Activated naive CD8-positive, alpha-beta T cell treated with anti-CD3 and anti-CD28 coated beads, Interleukin-2, amount 50 U/mL, for 24 hours (primary cell): ENCODE results near the gene TRAPPC2B.

Source experiments
- ATAC-seq: fragments of 150-1000 bp; cut with Tn5 transposase; one replicate; pipeline ENCODE4 v1.10.0; 2021
- DNase-seq: peaks from one replicate; pipeline ENCODE4 v3.0.0; 2021
- H3K27ac Mint-ChIP-seq: one replicate; pipeline ENCODE4 v1.8.0; 2021; ENCODE audit warnings: mild to moderate bottlenecking, mixed read lengths
- H3K27me3 Mint-ChIP-seq: one replicate; pipeline ENCODE4 v1.8.0; 2021; ENCODE audit warnings: mixed read lengths
- H3K36me3 Mint-ChIP-seq: one replicate; pipeline ENCODE4 v1.8.0; 2021; ENCODE audit warnings: low read depth, mixed read lengths
- H3K4me1 Mint-ChIP-seq: one replicate; pipeline ENCODE4 v1.8.0; 2021; ENCODE audit warnings: mixed read lengths
- H3K4me3 Mint-ChIP-seq: one replicate; pipeline ENCODE4 v1.8.0; 2021; ENCODE audit warnings: mild to moderate bottlenecking, moderate library complexity, mixed read lengths
- H3K9me3 Mint-ChIP-seq: one replicate; pipeline ENCODE4 v1.8.0; 2021; ENCODE audit warnings: mixed read lengths

The TRAPPC2B gene

DNA sequence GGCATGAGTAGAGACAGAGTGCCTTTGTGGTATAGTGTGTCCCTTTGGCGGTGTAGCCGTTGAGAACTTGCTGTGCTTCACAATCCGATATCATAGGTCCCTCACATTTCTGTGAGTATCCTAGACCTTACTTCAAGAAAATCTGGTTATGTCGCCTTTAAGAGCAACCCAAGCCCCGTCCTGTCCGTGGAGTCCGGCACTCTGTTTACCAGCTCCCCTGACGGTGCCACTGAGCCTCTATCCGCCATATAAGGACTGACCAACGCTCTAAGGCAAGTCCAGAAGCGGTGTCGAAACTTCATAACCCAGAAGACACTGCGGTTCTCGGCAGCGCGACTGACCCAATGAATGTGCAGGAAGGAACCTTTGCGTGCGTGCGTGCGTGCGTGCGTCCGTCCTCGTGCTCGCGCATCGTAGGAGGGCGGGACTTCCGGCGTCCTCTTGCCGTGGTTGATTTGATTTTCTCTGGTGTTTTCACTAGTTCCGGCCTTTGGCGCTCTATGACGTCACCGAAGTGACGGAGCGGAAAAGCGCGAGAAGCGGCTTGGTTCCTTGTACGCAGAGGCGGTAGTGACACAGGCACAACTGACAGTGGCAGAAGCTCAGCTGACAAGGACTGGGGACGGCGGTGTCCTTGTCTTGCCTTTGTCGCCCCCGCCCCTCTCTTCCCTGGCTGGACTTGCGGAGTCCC is at the start of gene TRAPPC2B, which contains the start of gene ZNF547:
TRAPPC2B (plus strand) TSS at position 555 of the 691 bp plus-strand sequence. CDS start 1,283 bp downstream, outside the sequence.
ZNF547 (plus strand) TSS at position 555 of the 691 bp plus-strand sequence. CDS start 5,005 bp downstream, outside the sequence.
- Mint-ChIP-seq H3K9me3 (peaks cover 42% of the 10 kb centered on the region), H3K36me3 (peaks cover 49% of the 10 kb centered on the region), H3K4me1 (peaks cover 16% of the 10 kb centered on the region), H3K27ac (peak within 1 kb of the TSS; percentile 92), H3K27me3 (peaks cover 2% of the 10 kb centered on the region), H3K4me3 (peak within 1 kb of the TSS; percentile 85)
- DNase-seq, result peak; percentile 98
- peak; percentile 96 for ATAC-seq

DNA sequence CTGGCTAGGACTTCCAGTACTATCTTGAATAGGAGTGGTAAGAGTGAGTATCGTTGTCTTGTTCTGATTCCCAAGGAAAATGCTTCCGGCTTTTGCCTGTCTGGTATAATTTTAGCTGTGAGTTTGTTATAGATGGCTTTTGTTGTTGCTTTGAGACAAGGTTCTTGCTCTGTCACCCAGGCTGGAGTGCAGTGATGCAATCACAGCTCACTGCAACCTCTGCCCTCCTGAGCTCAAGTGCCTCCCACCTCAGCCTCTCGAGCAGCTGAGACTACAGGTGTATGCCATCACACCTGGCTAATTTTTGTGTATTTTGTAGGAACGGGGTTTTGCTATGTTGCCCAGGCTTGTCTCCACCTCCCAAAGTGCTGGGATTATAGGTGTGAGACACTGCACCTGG is 49.2 kb upstream of the TRAPPC2B start:
- Mint-ChIP-seq H3K27me3 (peaks cover 27% of the 10 kb centered on the region), H3K4me3 (no peak overlapping the region), H3K36me3 (peaks cover 7% of the 10 kb centered on the region), H3K4me1 (peaks cover 8% of the 10 kb centered on the region), H3K9me3 (peaks cover 45% of the 10 kb centered on the region), H3K27ac (no peak overlapping the region)
- no peak for ATAC-seq
- DNase-seq, result no peak

DNA sequence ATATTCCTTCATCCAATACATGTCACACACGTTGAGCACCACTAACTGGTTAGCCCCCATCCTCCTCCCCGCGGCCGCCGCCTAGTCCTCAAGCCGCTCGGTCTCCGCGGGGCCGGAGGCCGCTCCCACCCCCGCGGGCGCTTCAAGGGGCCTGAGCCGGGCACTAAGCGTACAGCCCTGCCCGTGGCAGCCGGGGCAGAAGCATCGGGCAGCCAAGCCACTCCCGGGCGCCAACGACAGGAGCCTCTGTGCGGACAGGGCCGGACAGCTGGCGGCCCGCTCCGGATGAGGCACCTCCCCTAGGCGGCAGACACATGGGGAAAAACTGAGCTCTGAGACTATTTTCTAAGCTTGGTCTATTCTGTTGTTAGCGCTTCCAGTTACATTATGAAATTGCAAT is 45.8 kb upstream of the TRAPPC2B start:
- ATAC-seq (no peak), DNase-seq (no peak)
- H3K27ac Mint-ChIP-seq, result no peak overlapping the region
- H3K4me1 Mint-ChIP-seq, result peaks cover 24% of the 10 kb centered on the region
- peaks cover 27% of the 10 kb centered on the region for H3K27me3 Mint-ChIP-seq
- H3K4me3 Mint-ChIP-seq, result no peak overlapping the region
- H3K9me3 Mint-ChIP-seq, result peaks cover 28% of the 10 kb centered on the region
- peaks cover 7% of the 10 kb centered on the region for H3K36me3 Mint-ChIP-seq

DNA sequence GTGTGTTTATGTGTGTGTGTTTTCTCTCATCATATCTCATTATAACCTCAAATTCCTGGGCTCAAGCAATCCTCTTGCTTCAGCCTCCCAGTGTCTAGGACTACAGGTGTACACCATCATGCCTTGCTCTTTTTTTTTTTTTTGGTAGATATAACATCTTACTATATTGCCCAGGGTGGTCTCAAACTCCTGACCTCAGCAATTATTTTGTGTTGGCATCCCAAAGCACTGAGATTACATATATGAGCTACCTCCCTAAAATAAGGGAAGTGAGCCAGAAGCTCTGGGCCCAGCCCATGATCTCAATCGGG is 43.5 kb upstream of the TRAPPC2B start:
- DNase-seq (no peak), ATAC-seq (no peak)
- peaks cover 35% of the 10 kb centered on the region for H3K9me3 Mint-ChIP-seq
- peak overlapping the region; percentile 89 for H3K4me3 Mint-ChIP-seq
- H3K4me1 Mint-ChIP-seq, result peaks cover 29% of the 10 kb centered on the region
- H3K27ac Mint-ChIP-seq, result peak overlapping the region; percentile 89
- H3K27me3 Mint-ChIP-seq, result peaks cover 24% of the 10 kb centered on the region
- H3K36me3 Mint-ChIP-seq, result peaks cover 27% of the 10 kb centered on the region

DNA sequence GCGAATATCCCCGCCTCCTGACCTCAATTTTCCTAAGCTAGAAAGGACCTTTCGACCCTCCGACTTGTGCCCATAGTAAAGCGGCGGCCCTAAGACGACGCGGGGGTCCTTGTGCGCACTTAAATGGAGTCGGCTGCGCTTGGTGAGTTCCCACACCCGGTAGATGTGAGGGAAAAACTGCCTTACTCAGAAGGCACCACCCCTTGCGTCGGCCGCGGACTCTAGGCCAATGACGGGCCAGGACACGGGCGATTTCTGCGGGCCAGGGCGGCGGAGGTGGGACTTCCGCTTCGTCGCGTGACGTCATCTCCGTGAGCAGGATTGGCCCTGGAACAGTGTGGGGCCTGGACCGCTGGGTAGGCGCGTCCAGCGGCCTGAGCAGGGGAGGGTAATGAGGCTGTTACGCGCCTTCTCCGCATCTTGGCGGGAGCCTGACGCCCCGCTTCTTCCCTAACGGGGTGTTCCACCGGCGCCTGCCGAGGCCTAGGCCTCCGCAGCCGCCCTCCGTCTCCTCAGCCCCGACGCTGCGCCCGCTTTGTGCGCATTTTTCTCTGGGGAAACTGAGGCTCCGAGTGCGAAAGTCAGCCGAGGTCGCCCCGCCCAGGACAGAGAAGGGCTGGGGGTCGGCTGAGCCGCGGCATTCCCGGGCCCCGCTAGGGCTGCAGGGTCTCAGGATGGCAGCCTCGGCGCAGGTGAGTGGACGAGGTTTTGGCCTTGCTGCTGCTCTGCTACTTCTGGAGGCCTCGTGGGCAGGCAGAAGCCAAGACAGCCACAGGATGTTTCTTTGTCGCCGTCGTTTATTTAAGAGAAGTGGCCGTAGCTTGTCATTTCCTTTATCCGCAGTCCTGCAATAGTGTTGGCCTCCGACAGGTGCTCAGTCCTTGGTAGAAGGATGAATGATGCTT is 42.9 kb upstream of the TRAPPC2B start, which contains the start of gene ZNF543:
ZNF543 (plus strand) TSS at position 293 of the 905 bp plus-strand sequence; CDS start at position 675, 382 bp downstream.
- H3K27ac Mint-ChIP-seq, result peak within 1 kb of the TSS; percentile 89
- ATAC-seq (peak; percentile 98), DNase-seq (peak; percentile 93)
- H3K36me3 Mint-ChIP-seq, result peaks cover 33% of the 10 kb centered on the region
- H3K4me3 Mint-ChIP-seq, result peak within 1 kb of the TSS; percentile 89
- H3K9me3 Mint-ChIP-seq, result peaks cover 32% of the 10 kb centered on the region
- H3K27me3 Mint-ChIP-seq, result peaks cover 21% of the 10 kb centered on the region
- H3K4me1 Mint-ChIP-seq, result peaks cover 29% of the 10 kb centered on the region

DNA sequence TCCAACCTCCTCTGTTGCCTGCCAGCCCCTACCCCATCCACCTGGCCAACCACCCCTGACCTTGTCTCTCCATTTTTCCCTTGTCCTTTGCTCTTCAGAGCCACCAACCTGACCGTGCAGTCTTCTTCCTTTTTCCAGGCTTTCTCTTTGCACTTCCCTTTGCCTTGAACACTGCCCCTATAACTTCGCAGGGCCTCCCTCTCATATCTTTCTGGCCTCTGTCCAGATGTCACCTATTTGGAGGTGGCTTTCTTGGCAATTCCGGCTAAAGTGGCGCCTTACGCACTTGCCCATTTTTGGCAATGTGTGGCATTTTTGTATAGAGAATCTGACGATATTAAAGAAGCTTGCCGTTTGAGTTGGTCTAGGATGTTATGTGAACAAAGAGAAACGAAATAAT is 42.2 kb upstream of the TRAPPC2B start:
- ATAC-seq (no peak), DNase-seq (no peak)
- Mint-ChIP-seq H3K4me1 (peaks cover 29% of the 10 kb centered on the region), H3K27me3 (peaks cover 18% of the 10 kb centered on the region), H3K4me3 (peak overlapping the region; percentile 89), H3K27ac (peak overlapping the region; percentile 89), H3K9me3 (peaks cover 26% of the 10 kb centered on the region), H3K36me3 (peaks cover 40% of the 10 kb centered on the region)

DNA sequence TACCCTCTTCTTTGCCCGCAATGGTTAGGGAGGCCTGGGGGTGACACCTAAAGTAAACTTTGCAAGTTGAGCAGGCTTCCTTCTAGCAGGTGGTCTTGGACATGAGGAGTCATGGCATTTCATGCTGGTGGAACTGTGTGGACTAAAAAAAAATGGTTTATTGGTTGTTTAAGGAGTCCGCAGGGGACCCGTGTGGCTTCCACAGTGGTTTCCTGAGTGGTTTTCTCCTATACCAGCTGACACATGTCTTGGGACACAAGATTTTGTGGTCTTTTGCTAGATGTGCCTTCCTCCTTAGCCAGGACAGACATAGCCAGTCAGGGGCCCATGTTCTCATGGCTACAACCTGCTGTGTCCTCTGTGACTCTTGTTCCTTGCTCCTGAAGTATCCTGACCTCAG is 41.6 kb upstream of the TRAPPC2B start:
- ATAC-seq (no peak), DNase-seq (no peak)
- H3K36me3 Mint-ChIP-seq, result peaks cover 45% of the 10 kb centered on the region
- peaks cover 29% of the 10 kb centered on the region for H3K4me1 Mint-ChIP-seq
- peaks cover 22% of the 10 kb centered on the region for H3K9me3 Mint-ChIP-seq
- H3K27me3 Mint-ChIP-seq, result peaks cover 14% of the 10 kb centered on the region
- H3K27ac Mint-ChIP-seq, result no peak overlapping the region
- peak overlapping the region; percentile 89 for H3K4me3 Mint-ChIP-seq

DNA sequence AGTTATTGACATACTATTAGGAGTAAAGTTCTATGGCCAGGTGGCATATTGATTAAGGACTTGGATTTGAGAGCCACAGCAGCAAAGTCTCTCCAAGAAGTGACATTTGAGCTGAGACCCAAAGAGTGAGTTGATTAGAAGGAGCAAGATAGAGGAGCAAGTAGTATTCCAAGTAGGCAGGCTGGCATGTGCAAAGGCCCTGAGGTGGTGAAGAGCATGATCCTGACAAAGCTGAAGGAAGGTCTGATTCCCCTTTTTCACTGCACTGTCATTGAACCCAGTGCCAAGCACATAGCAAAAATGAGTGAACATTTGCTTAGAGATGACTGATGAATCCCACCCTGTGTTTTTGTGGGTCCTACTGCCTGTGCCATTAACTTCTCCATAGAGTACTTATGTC is 38.4 kb upstream of the TRAPPC2B start:
- Mint-ChIP-seq H3K4me3 (no peak overlapping the region), H3K4me1 (peaks cover 23% of the 10 kb centered on the region), H3K36me3 (peaks cover 76% of the 10 kb centered on the region), H3K27ac (no peak overlapping the region), H3K9me3 (peaks cover 37% of the 10 kb centered on the region), H3K27me3 (no peaks in the 10 kb centered on the region)
- DNase-seq (no peak), ATAC-seq (no peak)

DNA sequence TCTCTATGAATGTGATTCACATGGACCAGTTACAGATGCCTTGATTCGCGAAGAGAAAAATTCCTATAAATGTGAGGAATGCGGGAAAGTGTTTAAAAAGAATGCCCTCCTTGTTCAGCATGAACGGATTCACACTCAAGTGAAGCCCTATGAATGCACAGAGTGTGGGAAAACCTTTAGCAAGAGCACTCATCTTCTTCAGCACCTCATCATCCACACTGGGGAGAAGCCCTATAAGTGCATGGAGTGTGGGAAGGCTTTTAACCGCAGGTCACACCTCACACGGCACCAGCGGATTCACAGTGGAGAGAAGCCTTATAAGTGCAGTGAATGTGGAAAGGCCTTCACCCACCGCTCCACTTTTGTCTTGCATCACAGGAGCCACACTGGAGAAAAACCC is 35.4 kb upstream of the TRAPPC2B start:
- ATAC-seq, result no peak
- H3K4me1 Mint-ChIP-seq, result no peaks in the 10 kb centered on the region
- peaks cover 86% of the 10 kb centered on the region for H3K36me3 Mint-ChIP-seq
- H3K4me3 Mint-ChIP-seq, result no peak overlapping the region
- DNase-seq, result no peak
- H3K27me3 Mint-ChIP-seq, result no peaks in the 10 kb centered on the region
- no peak overlapping the region for H3K27ac Mint-ChIP-seq
- peaks cover 42% of the 10 kb centered on the region for H3K9me3 Mint-ChIP-seq

DNA sequence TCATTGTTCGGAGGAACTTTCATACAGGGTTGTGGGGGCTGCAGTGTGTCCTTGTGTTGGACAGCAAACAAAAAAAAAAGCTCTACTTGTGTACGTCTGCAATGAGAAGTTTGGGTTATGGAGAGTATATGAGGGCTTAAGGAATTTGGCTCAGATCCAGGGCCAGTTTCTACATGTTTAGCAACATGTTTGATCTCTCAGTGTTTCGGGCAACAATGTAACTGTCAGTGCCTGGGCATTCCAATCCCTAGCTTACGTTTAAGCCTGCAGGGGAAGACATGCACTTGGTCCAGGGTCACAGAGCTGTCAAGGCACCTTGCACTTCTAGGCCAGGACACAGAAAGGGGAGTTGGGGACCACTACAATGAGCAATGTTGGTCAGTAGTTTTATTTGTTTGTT is 29.2 kb upstream of the TRAPPC2B start:
- peaks cover 38% of the 10 kb centered on the region for H3K9me3 Mint-ChIP-seq
- DNase-seq, result no peak
- H3K27ac Mint-ChIP-seq, result no peak overlapping the region
- no peaks in the 10 kb centered on the region for H3K4me1 Mint-ChIP-seq
- H3K27me3 Mint-ChIP-seq, result no peaks in the 10 kb centered on the region
- no peak for ATAC-seq
- H3K4me3 Mint-ChIP-seq, result no peak overlapping the region
- H3K36me3 Mint-ChIP-seq, result peaks cover 43% of the 10 kb centered on the region

DNA sequence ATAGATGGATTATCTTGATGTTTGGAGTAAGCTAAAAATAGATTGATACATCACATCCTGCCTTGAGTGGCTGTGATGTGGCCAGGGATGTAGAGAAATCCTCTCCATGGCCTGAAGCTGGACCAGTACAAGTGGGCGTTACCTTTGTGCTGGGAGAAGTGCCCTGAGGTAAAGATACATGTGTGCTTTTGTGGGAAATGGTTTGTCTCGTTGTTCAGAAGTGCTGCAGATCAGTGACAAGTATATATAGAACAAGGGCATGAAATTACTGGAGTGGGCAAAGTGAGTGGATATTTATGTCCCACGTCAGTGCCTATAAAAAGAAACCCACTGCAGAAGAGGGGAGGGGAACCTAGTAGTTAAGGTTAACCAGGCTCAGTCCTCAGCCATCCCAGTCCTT is 24.5 kb upstream of the TRAPPC2B start:
- Mint-ChIP-seq H3K27ac (no peak overlapping the region), H3K4me1 (no peaks in the 10 kb centered on the region), H3K27me3 (no peaks in the 10 kb centered on the region), H3K9me3 (peaks cover 26% of the 10 kb centered on the region), H3K4me3 (no peak overlapping the region), H3K36me3 (peaks cover 15% of the 10 kb centered on the region)
- ATAC-seq (no peak), DNase-seq (no peak)

DNA sequence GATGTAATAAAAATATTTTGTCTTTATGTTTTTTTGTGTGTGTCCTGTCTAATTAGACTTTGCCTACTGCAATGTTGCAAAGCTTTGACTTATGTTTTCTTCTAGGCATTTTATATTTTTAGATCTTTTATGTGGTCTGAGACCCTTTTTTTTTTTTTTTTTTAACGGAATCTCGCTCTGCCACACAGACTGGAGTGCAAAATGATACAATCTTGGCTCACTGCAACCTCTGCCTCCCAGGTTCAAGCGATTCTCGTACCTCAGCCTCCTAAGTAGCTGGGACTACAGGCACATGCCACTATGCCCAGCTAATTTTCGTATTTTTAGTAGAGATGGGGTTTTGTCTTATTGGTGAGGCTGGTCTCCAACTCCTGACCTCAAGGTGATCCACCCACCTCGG is 20.8 kb upstream of the TRAPPC2B start:
- H3K27me3 Mint-ChIP-seq, result peaks cover 3% of the 10 kb centered on the region
- no peak for DNase-seq
- H3K27ac Mint-ChIP-seq, result no peak overlapping the region
- H3K4me3 Mint-ChIP-seq, result no peak overlapping the region
- peaks cover 30% of the 10 kb centered on the region for H3K9me3 Mint-ChIP-seq
- H3K36me3 Mint-ChIP-seq, result peaks cover 2% of the 10 kb centered on the region
- no peak for ATAC-seq
- no peaks in the 10 kb centered on the region for H3K4me1 Mint-ChIP-seq

DNA sequence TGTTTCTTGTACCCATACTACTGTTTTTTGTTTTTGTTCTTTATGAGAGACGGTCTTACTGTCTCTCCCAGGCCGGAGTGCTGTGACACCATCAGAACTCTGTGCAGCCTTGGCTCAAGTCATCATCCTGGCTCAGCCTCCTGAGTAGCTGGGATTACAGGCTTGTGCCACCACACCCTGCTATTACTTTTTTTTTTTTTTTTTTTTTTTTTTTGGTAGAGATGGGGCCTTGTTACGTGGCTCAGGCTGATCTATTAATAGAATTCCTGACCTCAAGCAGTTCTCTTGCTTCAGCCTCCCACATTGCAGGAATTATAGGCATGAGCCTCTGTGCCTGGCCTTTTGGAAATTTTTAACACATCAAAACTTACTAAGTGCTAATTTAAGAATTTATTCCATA is 15.2 kb upstream of the TRAPPC2B start:
- H3K4me1 Mint-ChIP-seq, result peaks cover 26% of the 10 kb centered on the region
- ATAC-seq, result no peak

DNA sequence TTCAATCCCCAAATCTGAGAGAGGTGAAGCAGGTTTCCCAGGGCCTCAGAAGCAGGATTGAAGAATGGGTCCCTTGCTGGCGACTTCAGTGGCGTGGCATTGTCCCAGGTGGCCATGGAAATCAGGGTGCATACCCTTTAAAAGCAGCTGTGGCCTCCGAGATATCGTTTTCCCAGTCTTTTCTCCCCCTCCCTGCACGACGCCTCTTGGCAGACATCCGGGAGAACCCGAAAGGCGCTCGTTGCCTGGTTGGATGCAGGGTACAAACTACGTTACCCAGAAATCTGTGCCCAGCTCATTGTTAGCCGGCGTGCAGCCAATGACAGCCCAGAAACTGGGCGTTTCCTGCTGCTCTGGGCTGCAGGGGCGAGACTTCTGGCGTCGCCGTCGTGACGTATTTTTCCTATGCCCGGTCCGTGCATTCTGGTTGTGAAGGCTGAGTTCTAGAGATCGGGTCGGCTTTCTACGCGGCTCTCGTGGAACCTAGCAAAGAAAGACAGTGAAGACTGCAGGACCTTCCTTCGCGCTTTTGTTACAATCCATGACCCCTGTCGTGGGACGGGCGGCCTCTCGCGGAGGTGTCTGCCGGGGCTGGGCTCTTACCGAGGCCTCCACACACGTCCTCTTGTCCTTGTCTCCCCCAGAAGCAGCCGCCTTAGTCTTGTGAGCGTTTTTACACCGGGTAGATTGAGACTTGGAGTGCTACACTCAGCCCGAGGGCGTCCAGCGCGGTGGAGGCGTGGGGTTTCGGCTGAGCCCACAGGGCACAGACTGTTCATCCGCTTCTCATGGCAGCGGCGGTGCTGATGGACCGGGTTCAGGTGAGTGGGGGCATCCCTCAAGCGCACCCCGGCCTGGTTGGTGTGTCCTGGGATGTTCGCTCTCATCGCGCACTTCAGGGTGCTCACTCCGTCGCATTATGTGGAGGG is 12.2 kb upstream of the TRAPPC2B start, which contains the start of gene ZNF304:
ZNF304 (plus strand) TSS at position 395 of the 929 bp plus-strand sequence; CDS start at position 789, 394 bp downstream.
- H3K27ac Mint-ChIP-seq, result peak within 1 kb of the TSS; percentile 83
- H3K4me1 Mint-ChIP-seq, result peaks cover 29% of the 10 kb centered on the region
- peaks cover 55% of the 10 kb centered on the region for H3K36me3 Mint-ChIP-seq
- H3K9me3 Mint-ChIP-seq, result peaks cover 44% of the 10 kb centered on the region
- DNase-seq (peak; percentile 82), ATAC-seq (peak; percentile 99)
- H3K27me3 Mint-ChIP-seq, result peaks cover 7% of the 10 kb centered on the region
- peak within 1 kb of the TSS; percentile 93 for H3K4me3 Mint-ChIP-seq

More for the DNA sequence above, 15.2 kb upstream of the TRAPPC2B start:
- H3K27ac Mint-ChIP-seq, result no peak overlapping the region
- DNase-seq, result no peak
- no peak overlapping the region for H3K4me3 Mint-ChIP-seq
- H3K27me3 Mint-ChIP-seq, result peaks cover 7% of the 10 kb centered on the region
- peaks cover 25% of the 10 kb centered on the region for H3K36me3 Mint-ChIP-seq
- peaks cover 40% of the 10 kb centered on the region for H3K9me3 Mint-ChIP-seq
